GM23338 (cell line): Measurements from ENCODE around the gene ANO1. TPM values are rescaled to one million over a fixed set of nuclear protein-coding genes. Genes with fewer than 3 reads are reported as not detected.

Experiments
- ATAC-seq: fragments of 200-7000 bp; cut with Tn5 transposase; 3 replicates; pipeline ENCODE4 v1.9.1; 2020
- DNase-seq: peaks from one replicate; pipeline ENCODE4 v3.0.0-alpha.2; 2015; ENCODE audit warnings: low spot score
- H2AFZ ChIP-seq: fragments of 200-600 bp; sonication (generic); 2 replicates; pipeline ENCODE4 v1.8.0; 2016; ENCODE audit warnings: antibody characterized with exemption, mild to moderate bottlenecking, moderate library complexity
- H3F3A ChIP-seq: fragments of 200-600 bp; sonication (generic); replicated peaks from 2 replicates; pipeline ENCODE4 v1.8.0; 2017; ENCODE audit warnings: antibody characterized with exemption, mixed run types, low read depth
- H3K27ac ChIP-seq: fragments of 200-600 bp; sonication (generic); 2 replicates; pipeline ENCODE4 v1.6.1; 2016; ENCODE audit warnings: low read depth
- H3K27me3 ChIP-seq: fragments of 200-600 bp; sonication (generic); 2 replicates; pipeline ENCODE4 v1.8.0; 2016; ENCODE audit warnings: mild to moderate bottlenecking, mixed run types, moderate library complexity; ENCODE audit not compliant: insufficient read depth
- H3K36me3 ChIP-seq: fragments of 200-600 bp; sonication (generic); 2 replicates; pipeline ENCODE4 v1.8.0; 2016; ENCODE audit warnings: mild to moderate bottlenecking; ENCODE audit not compliant: insufficient read depth
- H3K4me1 ChIP-seq: fragments of 200-600 bp; sonication (generic); 2 replicates; pipeline ENCODE4 v1.8.0; 2016; ENCODE audit warnings: mild to moderate bottlenecking, moderate library complexity; ENCODE audit not compliant: insufficient read depth
- H3K4me2 ChIP-seq: fragments of 200-600 bp; sonication (generic); 2 replicates; pipeline ENCODE4 v1.7.1; 2017; ENCODE audit warnings: mixed run types
- H3K4me3 ChIP-seq: fragments of 200-600 bp; sonication (generic); 2 replicates; pipeline ENCODE4 v1.6.1; 2016; ENCODE audit warnings: mixed run types
- H3K79me2 ChIP-seq: fragments of 200-600 bp; sonication (generic); replicated peaks from 2 replicates; pipeline ENCODE4 v1.8.0; 2017; ENCODE audit warnings: mild to moderate bottlenecking; ENCODE audit not compliant: insufficient read depth
- H3K9me2 ChIP-seq: fragments of 200-600 bp; sonication (generic); 2 replicates; pipeline ENCODE4 v1.8.0; 2017; ENCODE audit not compliant: insufficient read depth
- H4K20me1 ChIP-seq: fragments of 200-600 bp; sonication (generic); replicated peaks from 2 replicates; pipeline ENCODE4 v1.8.0; 2017; ENCODE audit warnings: mild to moderate bottlenecking; ENCODE audit not compliant: insufficient read depth
- H3K27ac Mint-ChIP-seq: 2 replicates; pipeline ENCODE4 v1.8.0; 2020; ENCODE audit warnings: inconsistent platforms, mild to moderate bottlenecking, moderate library complexity, mixed read lengths
- H3K27me3 Mint-ChIP-seq: 3 replicates; pipeline ENCODE4 v1.8.0; 2022; ENCODE audit warnings: low read depth, mild to moderate bottlenecking, moderate library complexity, mixed read lengths, inconsistent platforms; ENCODE audit not compliant: insufficient read depth, poor library complexity
- H3K36me3 Mint-ChIP-seq: 3 replicates; pipeline ENCODE4 v1.8.0; 2021; ENCODE audit warnings: low read depth, mild to moderate bottlenecking, inconsistent platforms, moderate library complexity, mixed read lengths
- H3K4me1 Mint-ChIP-seq: 3 replicates; pipeline ENCODE4 v1.8.0; 2020; ENCODE audit warnings: mild to moderate bottlenecking, inconsistent platforms, mixed read lengths
- H3K4me3 Mint-ChIP-seq: 3 replicates; pipeline ENCODE4 v1.8.0; 2021; ENCODE audit warnings: moderate library complexity, mild to moderate bottlenecking, inconsistent platforms, mixed read lengths
- H3K9me3 Mint-ChIP-seq: 3 replicates; pipeline ENCODE4 v1.8.0; 2020; ENCODE audit warnings: moderate library complexity, mild to moderate bottlenecking, inconsistent platforms, mixed read lengths
- CREB1 ChIP-seq: fragments of 250-450 bp; sonication (Bioruptor Pico); IDR thresholded peaks from 2 replicates; pipeline ENCODE4 v1.5.0; 2020; ENCODE audit warnings: low read depth, mild to moderate bottlenecking, moderate library complexity
- EZH2 ChIP-seq: fragments of 200-600 bp; sonication (generic); IDR thresholded peaks from one replicate; pipeline ENCODE4 v1.8.0; 2017; ENCODE audit warnings: antibody characterized with exemption, mild to moderate bottlenecking, low read depth; ENCODE audit not compliant: unreplicated experiment
- EZH2phosphoT487 ChIP-seq: fragments of 200-600 bp; sonication (generic); IDR thresholded peaks from one replicate; pipeline ENCODE4 v1.8.1; 2018; ENCODE audit warnings: antibody characterized with exemption; ENCODE audit not compliant: unreplicated experiment
- JUNB ChIP-seq: IDR thresholded peaks from one replicate; pipeline ENCODE4 v1.6.1; 2016; ENCODE audit warnings: antibody characterized with exemption; ENCODE audit not compliant: unreplicated experiment
- REST ChIP-seq: IDR thresholded peaks from one replicate; pipeline ENCODE4 v1.6.1; 2018; ENCODE audit warnings: antibody characterized with exemption; ENCODE audit not compliant: unreplicated experiment
- STAT1 ChIP-seq: IDR thresholded peaks from one replicate; pipeline ENCODE4 v1.6.1; 2016; ENCODE audit warnings: antibody characterized with exemption; ENCODE audit not compliant: unreplicated experiment
- ZNF114 ChIP-seq: fragments of 250-450 bp; sonication (Bioruptor Pico); IDR thresholded peaks from 2 replicates; pipeline ENCODE4 v1.5.0; 2020; ENCODE audit warnings: mild to moderate bottlenecking, moderate library complexity
- ZNF331 ChIP-seq: fragments of 250-450 bp; sonication (Bioruptor Pico); IDR thresholded peaks from 2 replicates; pipeline ENCODE4 v1.5.0; 2020; ENCODE audit warnings: low read depth, mild to moderate bottlenecking, moderate library complexity
- polyA plus RNA-seq: library from polyadenylated mRNA; unstranded; fragments of >200 nt; fragmentation: Nextera tagmentation; extraction: Ambion mirVana; gene quantifications from 2 replicates; pipeline ENCODE4 v1.2.1, GENCODE V29; 2016
- total RNA-seq: library from RNA; depleted of rRNA; stranded (reverse); fragments of >200 nt; shearing (Covaris generic); gene quantifications from 2 replicates; pipeline ENCODE4 v1.2.3, GENCODE V29; 2014
- TF ChIP-seq, protein P1 (sequence below): fragments of 250-450 bp; sonication (Bioruptor Pico); IDR thresholded peaks from 2 replicates; pipeline ENCODE4 v1.5.0; 2020; ENCODE audit warnings: mild to moderate bottlenecking, moderate library complexity

ANO1 gene
- total and polyA plus RNA-seq, 2 experiments from 2014 or later, result 1.4 to 3.4 TPM

DNA sequence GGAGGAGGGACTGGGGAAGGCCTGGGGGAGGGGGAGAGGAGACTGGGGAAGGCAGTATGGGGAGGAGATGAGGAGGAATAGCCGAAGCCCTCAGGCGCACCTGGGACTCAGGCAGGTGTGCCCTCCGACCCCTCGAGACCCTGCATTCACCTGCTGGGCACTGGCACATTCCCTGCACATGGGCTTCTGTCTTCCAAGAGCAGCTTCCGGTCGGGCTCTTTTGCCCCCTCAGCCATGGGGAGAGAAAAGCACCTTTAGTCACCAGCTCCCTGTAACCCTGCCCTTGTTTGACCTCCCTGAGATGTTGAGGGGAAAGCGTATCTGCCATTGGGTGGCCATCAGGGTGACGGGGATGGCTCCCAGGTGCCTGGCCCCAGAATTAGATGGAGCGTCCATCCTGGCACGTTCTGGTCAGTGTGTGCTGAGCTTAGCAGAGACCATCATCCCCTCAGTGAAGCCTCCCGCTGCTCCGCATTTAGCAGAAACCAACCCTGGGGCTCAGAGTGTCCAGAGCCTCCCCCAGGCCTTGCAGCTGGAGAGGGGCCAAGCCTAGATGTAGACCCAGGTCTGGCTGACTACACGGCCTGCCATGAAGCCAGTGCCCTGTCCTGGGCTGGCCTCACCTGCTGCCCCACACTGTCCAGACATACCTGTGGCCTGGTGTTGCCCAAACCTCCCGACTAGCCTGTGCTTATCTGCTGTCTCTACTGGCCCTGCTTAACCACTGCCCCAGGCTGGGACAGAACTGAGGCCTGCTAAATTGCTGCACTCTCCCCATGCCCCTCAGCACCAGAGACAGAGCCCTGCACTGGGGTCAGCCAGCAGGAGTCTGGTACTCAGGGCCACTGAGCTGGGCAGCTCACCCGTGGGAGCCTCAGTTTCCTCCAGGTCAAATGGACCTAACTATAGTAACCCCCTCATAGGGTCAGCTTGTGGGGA, 6.2 kb downstream of the ANO1 start (continued):
- TF ChIP-seq, protein P1, sequence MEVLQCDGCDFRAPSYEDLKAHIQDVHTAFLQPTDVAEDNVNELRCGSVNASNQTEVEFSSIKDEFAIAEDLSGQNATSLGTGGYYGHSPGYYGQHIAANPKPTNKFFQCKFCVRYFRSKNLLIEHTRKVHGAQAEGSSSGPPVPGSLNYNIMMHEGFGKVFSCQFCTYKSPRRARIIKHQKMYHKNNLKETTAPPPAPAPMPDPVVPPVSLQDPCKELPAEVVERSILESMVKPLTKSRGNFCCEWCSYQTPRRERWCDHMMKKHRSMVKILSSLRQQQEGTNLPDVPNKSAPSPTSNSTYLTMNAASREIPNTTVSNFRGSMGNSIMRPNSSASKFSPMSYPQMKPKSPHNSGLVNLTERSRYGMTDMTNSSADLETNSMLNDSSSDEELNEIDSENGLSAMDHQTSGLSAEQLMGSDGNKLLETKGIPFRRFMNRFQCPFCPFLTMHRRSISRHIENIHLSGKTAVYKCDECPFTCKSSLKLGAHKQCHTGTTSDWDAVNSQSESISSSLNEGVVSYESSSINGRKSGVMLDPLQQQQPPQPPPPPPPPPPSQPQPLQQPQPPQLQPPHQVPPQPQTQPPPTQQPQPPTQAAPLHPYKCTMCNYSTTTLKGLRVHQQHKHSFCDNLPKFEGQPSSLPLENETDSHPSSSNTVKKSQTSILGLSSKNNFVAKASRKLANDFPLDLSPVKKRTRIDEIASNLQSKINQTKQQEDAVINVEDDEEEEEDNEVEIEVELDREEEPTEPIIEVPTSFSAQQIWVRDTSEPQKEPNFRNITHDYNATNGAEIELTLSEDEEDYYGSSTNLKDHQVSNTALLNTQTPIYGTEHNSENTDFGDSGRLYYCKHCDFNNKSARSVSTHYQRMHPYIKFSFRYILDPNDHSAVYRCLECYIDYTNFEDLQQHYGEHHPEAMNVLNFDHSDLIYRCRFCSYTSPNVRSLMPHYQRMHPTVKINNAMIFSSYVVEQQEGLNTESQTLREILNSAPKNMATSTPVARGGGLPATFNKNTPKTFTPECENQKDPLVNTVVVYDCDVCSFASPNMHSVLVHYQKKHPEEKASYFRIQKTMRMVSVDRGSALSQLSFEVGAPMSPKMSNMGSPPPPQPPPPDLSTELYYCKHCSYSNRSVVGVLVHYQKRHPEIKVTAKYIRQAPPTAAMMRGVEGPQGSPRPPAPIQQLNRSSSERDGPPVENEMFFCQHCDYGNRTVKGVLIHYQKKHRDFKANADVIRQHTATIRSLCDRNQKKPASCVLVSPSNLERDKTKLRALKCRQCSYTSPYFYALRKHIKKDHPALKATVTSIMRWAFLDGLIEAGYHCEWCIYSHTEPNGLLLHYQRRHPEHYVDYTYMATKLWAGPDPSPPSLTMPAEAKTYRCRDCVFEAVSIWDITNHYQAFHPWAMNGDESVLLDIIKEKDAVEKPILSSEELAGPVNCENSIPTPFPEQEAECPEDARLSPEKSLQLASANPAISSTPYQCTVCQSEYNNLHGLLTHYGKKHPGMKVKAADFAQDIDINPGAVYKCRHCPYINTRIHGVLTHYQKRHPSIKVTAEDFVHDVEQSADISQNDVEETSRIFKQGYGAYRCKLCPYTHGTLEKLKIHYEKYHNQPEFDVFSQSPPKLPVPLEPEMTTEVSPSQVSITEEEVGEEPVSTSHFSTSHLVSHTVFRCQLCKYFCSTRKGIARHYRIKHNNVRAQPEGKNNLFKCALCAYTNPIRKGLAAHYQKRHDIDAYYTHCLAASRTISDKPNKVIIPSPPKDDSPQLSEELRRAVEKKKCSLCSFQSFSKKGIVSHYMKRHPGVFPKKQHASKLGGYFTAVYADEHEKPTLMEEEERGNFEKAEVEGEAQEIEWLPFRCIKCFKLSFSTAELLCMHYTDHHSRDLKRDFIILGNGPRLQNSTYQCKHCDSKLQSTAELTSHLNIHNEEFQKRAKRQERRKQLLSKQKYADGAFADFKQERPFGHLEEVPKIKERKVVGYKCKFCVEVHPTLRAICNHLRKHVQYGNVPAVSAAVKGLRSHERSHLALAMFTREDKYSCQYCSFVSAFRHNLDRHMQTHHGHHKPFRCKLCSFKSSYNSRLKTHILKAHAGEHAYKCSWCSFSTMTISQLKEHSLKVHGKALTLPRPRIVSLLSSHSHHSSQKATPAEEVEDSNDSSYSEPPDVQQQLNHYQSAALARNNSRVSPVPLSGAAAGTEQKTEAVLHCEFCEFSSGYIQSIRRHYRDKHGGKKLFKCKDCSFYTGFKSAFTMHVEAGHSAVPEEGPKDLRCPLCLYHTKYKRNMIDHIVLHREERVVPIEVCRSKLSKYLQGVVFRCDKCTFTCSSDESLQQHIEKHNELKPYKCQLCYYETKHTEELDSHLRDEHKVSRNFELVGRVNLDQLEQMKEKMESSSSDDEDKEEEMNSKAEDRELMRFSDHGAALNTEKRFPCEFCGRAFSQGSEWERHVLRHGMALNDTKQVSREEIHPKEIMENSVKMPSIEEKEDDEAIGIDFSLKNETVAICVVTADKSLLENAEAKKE (CRISPR knock-in tag), result no peak
- TF ChIP-seq ZNF114 (CRISPR knock-in tag), result no peak
- TF ChIP-seq STAT1, result no peak

GRCh38 chr11:70085815-70086769, 8.0 kb downstream of the ANO1 start:
- H2AFZ ChIP-seq, result no peak overlapping the region
- Mint-ChIP-seq H3K27ac (no peak overlapping the region), H3K36me3 (peaks cover under 1% of the 10 kb centered on the region; the same call in 1 of the 3 replicates), H3K9me3 (no peaks in the 10 kb centered on the region), H3K4me3 (no peak overlapping the region), H3K4me1 (peaks cover 11% of the 10 kb centered on the region), H3K27me3 (peaks cover 10% of the 10 kb centered on the region)
- DNase-seq (peak; percentile 34), ATAC-seq (no peak)
- H3K4me1 ChIP-seq, result no peaks in the 10 kb centered on the region
- H3K79me2 ChIP-seq, result no peaks in the 10 kb centered on the region
- H3F3A ChIP-seq, result no peaks in the 10 kb centered on the region; the same call in 1 of the 2 replicates
- H3K27ac ChIP-seq, result no peak overlapping the region
- no peak overlapping the region for H3K4me2 ChIP-seq
- H3K9me2 ChIP-seq, result no peaks in the 10 kb centered on the region
- H3K4me3 ChIP-seq, result no peak overlapping the region
- H3K27me3 ChIP-seq, result peaks cover 4% of the 10 kb centered on the region; the same call in 1 of the 2 replicates
- H3K36me3 ChIP-seq, result no peaks in the 10 kb centered on the region
- no peaks in the 10 kb centered on the region for H4K20me1 ChIP-seq
- TF ChIP-seq JUNB (no peak), REST (no peak), STAT1 (no peak), EZH2 (no peak), ZNF114 (CRISPR knock-in tag) (no peak), ZNF331 (CRISPR knock-in tag) (no peak), CREB1 (CRISPR knock-in tag) (no peak), EZH2phosphoT487 (no peak)
